ENCODE data around the gene RAB1B. TPM values are rescaled to one million over a fixed set of nuclear protein-coding genes. Genes with fewer than 3 reads are reported as not detected.

Gene RAB1B
- total RNA-seq, 1 donor from 2014 or later, result 120 TPM

DNA sequence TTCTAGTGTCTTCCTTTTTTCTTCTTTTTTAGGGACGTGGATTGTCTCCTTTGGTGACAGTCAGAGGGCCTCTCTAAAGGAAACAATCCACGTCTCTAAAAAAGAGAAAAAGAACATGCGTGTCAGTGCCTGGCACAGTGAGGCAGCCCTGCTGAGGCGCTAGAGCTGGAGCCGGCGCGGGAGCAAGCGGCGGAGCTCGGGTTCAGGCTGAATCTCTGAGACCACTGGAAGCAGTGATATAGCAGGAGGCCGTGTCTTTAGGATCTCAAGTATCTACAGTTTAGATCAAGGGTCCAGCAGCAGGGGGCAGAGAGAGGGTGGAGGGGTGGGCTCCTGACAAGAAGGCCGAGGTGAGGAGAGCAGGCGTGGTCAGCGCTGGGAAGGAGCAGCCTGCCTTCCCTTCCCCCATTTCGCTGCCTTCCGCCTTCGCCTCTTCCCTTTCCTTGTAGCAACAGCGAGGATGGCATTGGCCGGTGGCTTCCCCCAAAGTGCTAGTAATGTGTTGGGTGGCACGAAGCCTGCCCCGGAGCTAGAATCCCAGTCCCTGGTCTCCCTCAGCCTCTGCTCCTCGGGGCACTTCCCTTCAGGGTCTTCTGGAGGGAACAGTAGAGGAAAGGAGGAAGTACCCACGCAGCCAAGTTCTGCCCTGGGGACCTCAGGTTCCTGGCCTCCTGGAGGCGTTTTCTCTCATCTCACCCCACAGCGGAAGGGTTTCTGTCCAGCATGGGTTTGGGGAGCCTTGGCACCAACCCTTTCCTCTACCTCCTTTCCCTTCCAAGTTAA, 28.2 kb upstream of the RAB1B start:
- H3K27ac Mint-ChIP-seq (ENCODE audit: unreplicated experiment), result no peak overlapping the region
- no peaks in the 10 kb centered on the region for H3K27me3 ChIP-seq (ENCODE audit: insufficient read depth, low read length)
- no peak overlapping the region for H3K27ac ChIP-seq (ENCODE audit: low read depth, low read length)
- no peaks in the 10 kb centered on the region for H3K9me3 ChIP-seq (ENCODE audit: insufficient read depth, low read depth, low read length)
- DNase-seq (ENCODE audit: low read depth) (no peak), FAIRE-seq (no peak)
- TF ChIP-seq, protein P1, sequence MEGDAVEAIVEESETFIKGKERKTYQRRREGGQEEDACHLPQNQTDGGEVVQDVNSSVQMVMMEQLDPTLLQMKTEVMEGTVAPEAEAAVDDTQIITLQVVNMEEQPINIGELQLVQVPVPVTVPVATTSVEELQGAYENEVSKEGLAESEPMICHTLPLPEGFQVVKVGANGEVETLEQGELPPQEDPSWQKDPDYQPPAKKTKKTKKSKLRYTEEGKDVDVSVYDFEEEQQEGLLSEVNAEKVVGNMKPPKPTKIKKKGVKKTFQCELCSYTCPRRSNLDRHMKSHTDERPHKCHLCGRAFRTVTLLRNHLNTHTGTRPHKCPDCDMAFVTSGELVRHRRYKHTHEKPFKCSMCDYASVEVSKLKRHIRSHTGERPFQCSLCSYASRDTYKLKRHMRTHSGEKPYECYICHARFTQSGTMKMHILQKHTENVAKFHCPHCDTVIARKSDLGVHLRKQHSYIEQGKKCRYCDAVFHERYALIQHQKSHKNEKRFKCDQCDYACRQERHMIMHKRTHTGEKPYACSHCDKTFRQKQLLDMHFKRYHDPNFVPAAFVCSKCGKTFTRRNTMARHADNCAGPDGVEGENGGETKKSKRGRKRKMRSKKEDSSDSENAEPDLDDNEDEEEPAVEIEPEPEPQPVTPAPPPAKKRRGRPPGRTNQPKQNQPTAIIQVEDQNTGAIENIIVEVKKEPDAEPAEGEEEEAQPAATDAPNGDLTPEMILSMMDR (IDR thresholded peaks at IDR 0.05; ENCODE audit: insufficient read depth, low read depth, low read length), result no peak
- no peaks in the 10 kb centered on the region for H3K79me2 ChIP-seq (ENCODE audit: insufficient read depth, low read length)
- H3K36me3 ChIP-seq (ENCODE audit: insufficient read depth, low read length), result peaks cover 14% of the 10 kb centered on the region
- H3K9ac ChIP-seq (ENCODE audit: low read length), result no peak overlapping the region
- no peaks in the 10 kb centered on the region for H3K27me3 Mint-ChIP-seq (ENCODE audit: low read depth, unreplicated experiment)
- no peaks in the 10 kb centered on the region for H3K4me1 Mint-ChIP-seq (ENCODE audit: low read depth, unreplicated experiment)
- H3K4me3 Mint-ChIP-seq (ENCODE audit: unreplicated experiment), result no peak overlapping the region
- H3K9me3 Mint-ChIP-seq (ENCODE audit: unreplicated experiment), result no peaks in the 10 kb centered on the region
- H4K20me1 ChIP-seq (ENCODE audit: insufficient read depth, low read length), result peaks cover 4% of the 10 kb centered on the region
- no peaks in the 10 kb centered on the region for H3K4me1 ChIP-seq (ENCODE audit: insufficient read depth, low read length)
- no peak overlapping the region for H2AFZ ChIP-seq (ENCODE audit: low read depth, low read length)
- H3K4me2 ChIP-seq (ENCODE audit: low read length), result no peak overlapping the region
- H3K4me3 ChIP-seq (ENCODE audit: insufficient read depth, low read depth, low read length), result no peak overlapping the region
- peaks cover 12% of the 10 kb centered on the region for H3K36me3 Mint-ChIP-seq (ENCODE audit: low read depth, unreplicated experiment)

DNA sequence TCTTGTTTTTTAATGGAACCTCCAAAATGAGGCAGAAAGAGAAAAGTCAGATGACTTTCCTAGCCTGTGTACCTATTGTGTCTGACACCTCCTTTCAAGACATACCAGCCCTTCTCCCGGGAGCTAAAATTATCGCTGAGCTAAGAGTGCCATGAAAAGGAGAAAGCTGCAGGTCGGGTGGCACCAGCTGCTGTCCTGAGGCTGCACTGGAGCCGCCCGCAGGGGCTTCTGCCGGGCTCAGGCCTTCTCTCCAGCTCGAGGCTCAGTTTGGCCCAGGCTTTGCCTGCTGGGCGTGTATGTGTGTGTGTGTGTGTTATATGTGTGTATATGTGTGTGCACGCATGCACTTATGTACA, 27.7 kb upstream of the RAB1B start:
- H3K27ac Mint-ChIP-seq (ENCODE audit: unreplicated experiment), result no peak overlapping the region
- H3K4me1 ChIP-seq (ENCODE audit: insufficient read depth, low read length), result no peaks in the 10 kb centered on the region
- H4K20me1 ChIP-seq (ENCODE audit: insufficient read depth, low read length), result peaks cover 4% of the 10 kb centered on the region
- H3K27ac ChIP-seq (ENCODE audit: low read depth, low read length), result no peak overlapping the region
- no peaks in the 10 kb centered on the region for H3K27me3 ChIP-seq (ENCODE audit: insufficient read depth, low read length)
- H3K9me3 ChIP-seq (ENCODE audit: insufficient read depth, low read depth, low read length), result no peaks in the 10 kb centered on the region
- DNase-seq (ENCODE audit: low read depth) (no peak), FAIRE-seq (no peak)
- H3K9ac ChIP-seq (ENCODE audit: low read length), result no peak overlapping the region
- no peak overlapping the region for H3K4me2 ChIP-seq (ENCODE audit: low read length)
- H2AFZ ChIP-seq (ENCODE audit: low read depth, low read length), result no peak overlapping the region
- peaks cover 9% of the 10 kb centered on the region for H3K36me3 Mint-ChIP-seq (ENCODE audit: low read depth, unreplicated experiment)
- no peaks in the 10 kb centered on the region for H3K4me1 Mint-ChIP-seq (ENCODE audit: low read depth, unreplicated experiment)
- TF ChIP-seq EZH2 (IDR thresholded peaks at IDR 0.05; ENCODE audit: insufficient read depth, low read length), result no peak
- TF ChIP-seq, protein P1 (IDR thresholded peaks at IDR 0.05; ENCODE audit: insufficient read depth, low read depth, low read length), result no peak
- no peaks in the 10 kb centered on the region for H3K27me3 Mint-ChIP-seq (ENCODE audit: low read depth, unreplicated experiment)
- peaks cover 14% of the 10 kb centered on the region for H3K36me3 ChIP-seq (ENCODE audit: insufficient read depth, low read length)
- no peak overlapping the region for H3K4me3 ChIP-seq (ENCODE audit: insufficient read depth, low read depth, low read length)
- no peaks in the 10 kb centered on the region for H3K79me2 ChIP-seq (ENCODE audit: insufficient read depth, low read length)
- H3K9me3 Mint-ChIP-seq (ENCODE audit: unreplicated experiment), result no peaks in the 10 kb centered on the region
- H3K4me3 Mint-ChIP-seq (ENCODE audit: unreplicated experiment), result no peak overlapping the region

DNA sequence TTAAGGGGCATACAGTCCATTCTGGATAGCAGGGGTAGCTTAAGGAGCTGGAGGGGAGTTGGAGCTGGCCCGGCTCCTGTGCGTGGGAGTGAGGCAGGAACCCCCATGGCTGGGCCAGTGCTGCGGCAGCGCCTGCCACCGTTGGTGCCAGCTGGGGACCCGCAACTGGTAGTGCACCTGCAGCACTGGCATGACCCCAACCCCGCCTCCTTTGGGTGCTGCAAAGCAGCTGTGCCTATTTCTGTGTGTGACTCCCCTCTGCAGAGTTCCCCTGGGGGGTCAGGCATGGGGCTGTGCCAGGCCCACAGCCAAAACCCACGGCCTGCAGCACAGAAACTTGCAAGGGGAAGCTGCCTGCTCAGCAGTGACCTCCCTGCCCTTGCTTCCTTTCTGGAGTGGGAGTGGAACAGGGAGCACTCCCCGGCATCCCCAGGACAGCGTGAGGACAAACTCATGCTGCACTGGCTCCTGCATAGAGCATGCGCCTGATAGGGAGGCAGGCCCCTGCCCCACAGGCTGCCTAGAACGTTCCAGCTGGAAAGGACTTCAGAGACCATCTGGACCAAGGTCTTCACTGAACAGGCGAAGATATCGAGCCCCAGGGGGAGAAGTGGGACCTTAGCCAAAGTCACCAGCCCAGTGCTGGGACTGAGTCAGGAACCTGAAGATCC, 26.2 kb upstream of the RAB1B start:
- no peaks in the 10 kb centered on the region for H3K9me3 Mint-ChIP-seq (ENCODE audit: unreplicated experiment)

More for the DNA sequence above, 26.2 kb upstream of the RAB1B start:
- Histone ChIP-seq H3K9ac (ENCODE audit: low read length) (no peak overlapping the region), H3K79me2 (ENCODE audit: insufficient read depth, low read length) (no peaks in the 10 kb centered on the region), H3K4me2 (ENCODE audit: low read length) (no peak overlapping the region), H2AFZ (ENCODE audit: low read depth, low read length) (no peak overlapping the region), H3K27ac (ENCODE audit: low read depth, low read length) (no peak overlapping the region), H3K4me3 (ENCODE audit: insufficient read depth, low read depth, low read length) (no peak overlapping the region), H3K4me1 (ENCODE audit: insufficient read depth, low read length) (no peaks in the 10 kb centered on the region), H3K27me3 (ENCODE audit: insufficient read depth, low read length) (no peaks in the 10 kb centered on the region), H4K20me1 (ENCODE audit: insufficient read depth, low read length) (peaks cover 4% of the 10 kb centered on the region), H3K9me3 (ENCODE audit: insufficient read depth, low read depth, low read length) (no peaks in the 10 kb centered on the region), H3K36me3 (ENCODE audit: insufficient read depth, low read length) (peaks cover 14% of the 10 kb centered on the region)
- DNase-seq (ENCODE audit: low read depth), result no peak
- Mint-ChIP-seq H3K27me3 (ENCODE audit: low read depth, unreplicated experiment) (no peaks in the 10 kb centered on the region), H3K4me1 (ENCODE audit: low read depth, unreplicated experiment) (no peaks in the 10 kb centered on the region), H3K27ac (ENCODE audit: unreplicated experiment) (no peak overlapping the region), H3K4me3 (ENCODE audit: unreplicated experiment) (no peak overlapping the region), H3K36me3 (ENCODE audit: low read depth, unreplicated experiment) (peaks cover 21% of the 10 kb centered on the region)
- TF ChIP-seq, protein P1 (IDR thresholded peaks at IDR 0.05; ENCODE audit: insufficient read depth, low read depth, low read length), result no peak
- no peak for TF ChIP-seq EZH2 (IDR thresholded peaks at IDR 0.05; ENCODE audit: insufficient read depth, low read length)
- no peak for FAIRE-seq

All from astrocyte (in vitro differentiated cells and primary cell).